GM21447 (cell line): ENCODE data around the gene EPAS1.

Source experiments
- ATAC-seq: cut with Tn5 transposase; IDR thresholded peaks from one replicate; pipeline ENCODE4 v1.9.1; 2021; ENCODE audit not compliant: unreplicated experiment

The EPAS1 gene

GRCh38 chr2:46296840-46297545 lies at the start of gene EPAS1:
Gene EPAS1 (plus strand): TSS chr2:46297407. CDS start chr2:46297912, 505 bp downstream.
- peak; percentile 76 for ATAC-seq

- no peak for ATAC-seq
Measured at GRCh38 chr2:46248171-46248570, 49.0 kb upstream of the EPAS1 start.

- no peak for ATAC-seq
Measured at GRCh38 chr2:46249654-46250053, 47.6 kb upstream of the EPAS1 start.

GRCh38 chr2:46252891-46253659 lies 44.1 kb upstream of the EPAS1 start:
- no peak for ATAC-seq

GRCh38 chr2:46254474-46254873 lies 42.7 kb upstream of the EPAS1 start:
- no peak for ATAC-seq

GRCh38 chr2:46256563-46257142 lies 40.6 kb upstream of the EPAS1 start:
- no peak for ATAC-seq

- ATAC-seq, result no peak
Measured at GRCh38 chr2:46257476-46257875, 39.7 kb upstream of the EPAS1 start.

- no peak for ATAC-seq
Measured at GRCh38 chr2:46257980-46258379, 39.2 kb upstream of the EPAS1 start.

GRCh38 chr2:46258937-46259776 lies 38.0 kb upstream of the EPAS1 start:
- no peak for ATAC-seq

GRCh38 chr2:46259777-46260168 lies 37.4 kb upstream of the EPAS1 start:
- no peak for ATAC-seq

GRCh38 chr2:46260305-46260704 lies 36.9 kb upstream of the EPAS1 start:
- no peak for ATAC-seq

GRCh38 chr2:46262248-46262938 lies 34.8 kb upstream of the EPAS1 start:
- no peak for ATAC-seq

- ATAC-seq, result no peak
Measured at GRCh38 chr2:46263347-46263746, 33.9 kb upstream of the EPAS1 start.

- ATAC-seq, result no peak
Measured at GRCh38 chr2:46264447-46264846, 32.8 kb upstream of the EPAS1 start.

GRCh38 chr2:46266134-46266533 lies 31.1 kb upstream of the EPAS1 start:
- ATAC-seq, result no peak

GRCh38 chr2:46267616-46268015 lies 29.6 kb upstream of the EPAS1 start:
- ATAC-seq, result no peak

GRCh38 chr2:46268196-46268595 lies 29.0 kb upstream of the EPAS1 start:
- no peak for ATAC-seq

- ATAC-seq, result no peak
Measured at GRCh38 chr2:46269001-46269400, 28.2 kb upstream of the EPAS1 start.

GRCh38 chr2:46269544-46270273 lies 27.5 kb upstream of the EPAS1 start:
- no peak for ATAC-seq

GRCh38 chr2:46270384-46270783 lies 26.8 kb upstream of the EPAS1 start:
- no peak for ATAC-seq
